K562 (cell line): ENCODE data around the gene MED14. TPM values are rescaled to one million over a fixed set of nuclear protein-coding genes. Genes with fewer than 3 reads are reported as not detected.
A peak's percentile ranks its signal among the peaks of the same experiment; 100 is the strongest.

Source experiments
- E2F6 ChIP-seq, 2 experiments: IDR thresholded peaks; 2 replicates each; pipeline ENCODE4 v1.6.1; 2011; ENCODE audit warnings: borderline replicate concordance in 1 of 2, control low read depth in 1 of 2, low read depth in 1 of 2, low read length in 1 of 2, mild to moderate bottlenecking in 1 of 2, mixed read lengths in 1 of 2, moderate library complexity in 1 of 2; ENCODE audit not compliant: insufficient read depth in 1 of 2, insufficient read length in 1 of 2, poor library complexity in 1 of 2, severe bottlenecking in 1 of 2; ENCODE audit errors: extremely low read depth in 1 of 2
- ETV6 ChIP-seq, 3 experiments: fragments of 150-350 bp in 1 of 3; sonication (generic) in 1 of 3; formaldehyde crosslinking in 1 of 3; IDR thresholded peaks; 2 replicates each; pipeline versions ENCODE4 v1.6.1 to v1.8.0; 2014 to 2022; ENCODE audit warnings: borderline replicate concordance in 2 of 3, low read depth in 2 of 3, antibody characterized with exemption in 1 of 3, low read length in 1 of 3, mild to moderate bottlenecking in 1 of 3, missing genetic modification reagents in 1 of 3
- HEY1 ChIP-seq: fragments of 250-450 bp; sonication (Bioruptor Pico); IDR thresholded peaks from 2 replicates; pipeline ENCODE4 v1.5.0; 2020; ENCODE audit warnings: mild to moderate bottlenecking, moderate library complexity, borderline replicate concordance
- HNRNPH1 ChIP-seq: fragments of 200-400 bp; formaldehyde crosslinking; optimal IDR thresholded peaks from 2 replicates; pipeline ENCODE3; 2017; ENCODE audit warnings: low read depth, mild to moderate bottlenecking, low read length, moderate library complexity
- MTA2 ChIP-seq: fragments of 450-650 bp; IDR thresholded peaks from 2 replicates; pipeline ENCODE4 v1.6.1; 2016; ENCODE audit warnings: low read depth
- NCOR1 ChIP-seq: fragments of 450-650 bp; IDR thresholded peaks from 2 replicates; pipeline ENCODE4 v1.6.1; 2016; ENCODE audit warnings: mild to moderate bottlenecking, moderate library complexity
- NELFE ChIP-seq: IDR thresholded peaks from 2 replicates; pipeline ENCODE4 v1.6.1; 2011; ENCODE audit warnings: mild to moderate bottlenecking; ENCODE audit not compliant: insufficient read depth, insufficient read length
- NFIX ChIP-seq: fragments of 250-450 bp; sonication (Bioruptor Pico); IDR thresholded peaks from 2 replicates; pipeline ENCODE4 v1.4.0; 2020; ENCODE audit warnings: low read depth, mild to moderate bottlenecking, moderate library complexity
- RBM22 ChIP-seq: fragments of 200-400 bp; formaldehyde crosslinking; IDR thresholded peaks from 2 replicates; pipeline ENCODE4 v1.6.1; 2018; ENCODE audit warnings: low read length, low read depth; ENCODE audit not compliant: poor library complexity, severe bottlenecking
- SMAD1 ChIP-seq: fragments of 150-350 bp; IDR thresholded peaks from 2 replicates; pipeline ENCODE4 v1.6.1; 2014; ENCODE audit warnings: low read length, low read depth; ENCODE audit not compliant: partially characterized antibody
- ZFX ChIP-seq: sonication (generic); formaldehyde crosslinking; IDR thresholded peaks from 2 replicates; pipeline ENCODE4 v1.8.0; 2022; ENCODE audit warnings: mild to moderate bottlenecking, missing genetic modification reagents, moderate library complexity
- ZNF277 ChIP-seq: fragments of 250-450 bp; sonication (Bioruptor Pico); IDR thresholded peaks from 2 replicates; pipeline ENCODE4 v1.8.0; 2022; ENCODE audit warnings: inconsistent platforms, mild to moderate bottlenecking, moderate library complexity, borderline replicate concordance
- ZNF431 ChIP-seq: sonication (generic); formaldehyde crosslinking; IDR thresholded peaks from 2 replicates; pipeline ENCODE4 v1.8.0; 2022; ENCODE audit warnings: mild to moderate bottlenecking, missing genetic modification reagents
- ZNF77 ChIP-seq: fragments of 250-450 bp; sonication (Bioruptor Pico); IDR thresholded peaks from 2 replicates; pipeline ENCODE4 v1.5.0; 2020
- polyA plus RNA-seq, 8 experiments: library from polyadenylated mRNA; depleted of rRNA in 4 of 8; stranded (reverse) in 5 of 8; unstranded in 3 of 8; fragments of >200 nt; fragmentation: Nextera tagmentation in 2 of 8; fragmentation: Illumina TruSeq in 1 of 8; extraction: Ambion mirVana in 2 of 8; extraction: Trizol in 1 of 8; gene quantifications; 2 replicates each; pipeline versions ENCODE4 v1.2.1 to v1.2.3, GENCODE V29; 2011 to 2014; ENCODE audit warnings: inconsistent platforms in 1 of 8, missing spikeins in 1 of 8
- total RNA-seq, 7 experiments: library from RNA; depleted of rRNA in 6 of 7; stranded (reverse); fragments of >200 nt in 6 of 7; fragmentation: Illumina TruSeq in 2 of 7; extraction: Trizol in 2 of 7; gene quantifications; 2 replicates each; pipeline versions ENCODE4 v1.2.1 to v1.2.3, GENCODE V29; 2011 to 2021; ENCODE audit warnings: low replicate concordance in 1 of 7
- TF ChIP-seq, protein P1 (sequence below), 2 experiments: fragments of 450-650 bp; IDR thresholded peaks; 2 replicates each; pipeline ENCODE4 v1.6.1; 2016; ENCODE audit warnings: mild to moderate bottlenecking in 2 of 2, borderline replicate concordance in 1 of 2, low read depth in 1 of 2, moderate library complexity in 1 of 2

The MED14 gene
- total and polyA plus RNA-seq, 9 of the 15 experiments (the other 6 are each of a cell fraction or from before 2014, with no cell fraction given): 9.2 to 35.3 (median 18.7) TPM

- TF ChIP-seq ZNF277 (CRISPR knock-in tag) (no peak), ZNF431 (no peak), HEY1 (CRISPR knock-in tag) (no peak), E2F6 (IDR thresholded peaks at IDR 0.05; ENCODE audit: borderline replicate concordance in 1 of 2, extremely low read depth in 1 of 2, insufficient read depth in 1 of 2, insufficient read length in 1 of 2, low read depth in 1 of 2, low read length in 1 of 2, poor library complexity in 1 of 2, severe bottlenecking in 1 of 2) (no peak), NELFE (no peak), MTA2 (no peak), ZNF77 (CRISPR knock-in tag) (no peak), ETV6 (IDR thresholded peaks at IDR 0.05; ENCODE audit: borderline replicate concordance in 1 of 2, low read depth in 2 of 2, low read length in 1 of 2) (no peak), ETV6 (CRISPR knock-in tag; IDR thresholded peaks at IDR 0.05; ENCODE audit: borderline replicate concordance) (no peak), ZFX (peak; percentile 76), RBM22 (peak; percentile 66), NFIX (CRISPR knock-in tag) (no peak), NCOR1 (no peak), SMAD1 (no peak), HNRNPH1 (no peak)
- TF ChIP-seq, protein P1, sequence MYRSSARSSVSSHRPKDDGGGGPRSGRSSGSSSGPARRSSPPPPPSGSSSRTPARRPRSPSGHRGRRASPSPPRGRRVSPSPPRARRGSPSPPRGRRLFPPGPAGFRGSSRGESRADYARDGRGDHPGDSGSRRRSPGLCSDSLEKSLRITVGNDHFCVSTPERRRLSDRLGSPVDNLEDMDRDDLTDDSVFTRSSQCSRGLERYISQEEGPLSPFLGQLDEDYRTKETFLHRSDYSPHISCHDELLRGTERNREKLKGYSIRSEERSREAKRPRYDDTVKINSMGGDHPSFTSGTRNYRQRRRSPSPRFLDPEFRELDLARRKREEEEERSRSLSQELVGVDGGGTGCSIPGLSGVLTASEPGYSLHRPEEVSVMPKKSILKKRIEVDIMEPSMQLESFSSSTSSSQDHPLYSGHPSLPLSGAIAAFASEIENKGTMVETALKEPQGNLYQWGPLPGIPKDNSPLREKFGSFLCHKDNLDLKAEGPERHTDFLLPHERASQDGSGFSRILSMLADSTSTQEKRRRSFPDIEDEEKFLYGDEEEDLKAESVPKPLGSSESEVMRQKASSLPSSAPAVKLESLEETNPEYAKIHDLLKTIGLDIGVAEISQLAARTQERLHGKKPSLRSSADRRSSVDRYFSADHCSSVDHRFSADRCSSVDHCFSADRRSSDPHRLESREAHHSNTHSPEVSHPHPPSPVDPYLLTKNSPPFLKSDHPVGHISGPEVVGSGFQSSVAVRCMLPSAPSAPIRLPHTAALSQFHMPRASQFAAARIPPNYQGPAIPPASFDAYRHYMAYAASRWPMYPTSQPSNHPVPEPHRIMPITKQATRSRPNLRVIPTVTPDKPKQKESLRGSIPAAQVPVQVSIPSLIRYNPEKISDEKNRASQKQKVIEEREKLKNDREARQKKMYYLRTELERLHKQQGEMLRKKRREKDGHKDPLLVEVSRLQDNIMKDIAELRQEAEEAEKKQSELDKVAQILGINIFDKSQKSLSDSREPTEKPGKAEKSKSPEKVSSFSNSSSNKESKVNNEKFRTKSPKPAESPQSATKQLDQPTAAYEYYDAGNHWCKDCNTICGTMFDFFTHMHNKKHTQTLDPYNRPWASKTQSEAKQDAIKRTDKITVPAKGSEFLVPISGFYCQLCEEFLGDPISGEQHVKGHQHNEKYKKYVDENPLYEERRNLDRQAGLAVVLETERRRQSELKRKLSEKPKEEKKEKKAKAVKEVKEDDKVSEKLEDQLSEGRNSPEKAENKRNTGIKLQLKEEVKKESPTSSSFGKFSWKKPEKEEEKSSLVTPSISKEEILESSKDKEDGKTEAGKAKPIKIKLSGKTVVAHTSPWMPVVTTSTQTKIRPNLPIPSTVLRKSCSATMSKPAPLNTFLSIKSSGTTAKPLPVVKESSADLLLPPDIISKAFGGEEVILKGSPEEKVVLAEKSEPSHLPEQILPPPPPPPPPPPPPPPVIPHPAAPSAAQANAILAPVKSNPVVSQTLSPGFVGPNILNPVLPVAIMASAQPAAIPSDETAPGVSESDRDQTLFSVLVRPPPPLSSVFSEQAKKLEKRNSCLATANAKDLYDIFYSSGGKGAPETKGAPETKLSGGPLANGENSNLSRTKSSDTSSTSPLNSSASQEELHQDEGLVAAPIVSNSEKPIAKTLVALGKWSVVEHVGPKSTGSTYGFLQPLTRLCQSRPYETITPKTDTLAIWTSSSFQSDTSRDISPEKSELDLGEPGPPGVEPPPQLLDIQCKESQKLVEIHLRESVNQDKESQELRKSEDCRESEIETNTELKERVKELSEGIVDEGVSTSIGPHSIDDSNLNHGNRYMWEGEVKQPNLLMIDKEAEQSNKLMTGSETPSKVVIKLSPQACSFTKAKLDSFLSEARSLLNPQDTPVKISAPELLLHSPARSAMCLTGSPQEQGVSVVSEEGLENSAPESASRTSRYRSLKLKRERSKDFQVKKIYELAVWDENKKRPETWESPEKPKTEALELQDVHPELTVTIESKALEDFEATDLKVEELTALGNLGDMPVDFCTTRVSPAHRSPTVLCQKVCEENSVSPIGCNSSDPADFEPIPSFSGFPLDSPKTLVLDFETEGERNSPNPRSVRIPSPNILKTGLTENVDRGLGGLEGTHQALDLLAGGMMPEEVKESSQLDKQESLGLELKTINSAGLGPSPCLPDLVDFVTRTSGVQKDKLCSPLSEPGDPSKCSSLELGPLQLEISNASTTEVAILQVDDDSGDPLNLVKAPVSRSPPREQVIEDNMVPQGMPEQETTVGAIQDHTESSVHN (IDR thresholded peaks at IDR 0.05; ENCODE audit: borderline replicate concordance in 1 of 2, low read depth in 1 of 2): no peak
Observed at GRCh38 chrX:40647307-40648197, 87.8 kb downstream of the MED14 start, which contains the start of gene CXorf38 (continued).
